HEK293T (cell line): Measurements from ENCODE around the gene CDC25C.
A peak's percentile ranks its signal among the peaks of the same experiment; 100 is the strongest.

Experiments
- ARNT ChIP-seq: fragments of 450-650 bp; IDR thresholded peaks from 2 replicates; pipeline ENCODE4 v1.6.1; 2017; ENCODE audit warnings: mild to moderate bottlenecking
- BHLHE40 ChIP-seq: fragments of 450-650 bp; IDR thresholded peaks from 2 replicates; pipeline ENCODE4 v1.6.1; 2016; ENCODE audit warnings: mild to moderate bottlenecking, moderate library complexity, borderline replicate concordance
- ELF4 ChIP-seq: fragments of 450-650 bp; IDR thresholded peaks from 2 replicates; pipeline ENCODE4 v1.6.1; 2017; ENCODE audit warnings: antibody characterized with exemption
- FOXK2 ChIP-seq: fragments of 450-650 bp; IDR thresholded peaks from 2 replicates; pipeline ENCODE4 v1.6.1; 2016; ENCODE audit warnings: mild to moderate bottlenecking
- FOXM1 ChIP-seq: fragments of 450-650 bp; IDR thresholded peaks from 2 replicates; pipeline ENCODE4 v1.6.1; 2017; ENCODE audit warnings: mild to moderate bottlenecking, borderline replicate concordance
- HDGF ChIP-seq: fragments of 450-650 bp; IDR thresholded peaks from 2 replicates; pipeline ENCODE4 v1.6.1; 2017; ENCODE audit warnings: antibody characterized with exemption, borderline replicate concordance
- L3MBTL2 ChIP-seq: fragments of 450-650 bp; conservative IDR thresholded peaks from 2 replicates; pipeline ENCODE4 v1.6.1; 2016; ENCODE audit warnings: mild to moderate bottlenecking
- LEF1 ChIP-seq: fragments of 450-650 bp; IDR thresholded peaks from 2 replicates; pipeline ENCODE4 v1.6.1; 2017; ENCODE audit warnings: mild to moderate bottlenecking, borderline replicate concordance
- SP1 ChIP-seq: fragments of 450-650 bp; IDR thresholded peaks from 2 replicates; pipeline ENCODE4 v1.6.1; 2017
- SUZ12 ChIP-seq: fragments of 450-650 bp; IDR thresholded peaks from 2 replicates; pipeline ENCODE4 v1.6.1; 2016; ENCODE audit warnings: mild to moderate bottlenecking
- TARDBP ChIP-seq: fragments of 450-650 bp; IDR thresholded peaks from 2 replicates; pipeline ENCODE4 v1.6.1; 2016
- ZNF384 ChIP-seq: fragments of 450-650 bp; IDR thresholded peaks from 2 replicates; pipeline ENCODE4 v1.6.1; 2016
- TF ChIP-seq, protein P1 (sequence below): fragments of 450-650 bp; IDR thresholded peaks from 2 replicates; pipeline ENCODE4 v1.6.1; 2016

DNA sequence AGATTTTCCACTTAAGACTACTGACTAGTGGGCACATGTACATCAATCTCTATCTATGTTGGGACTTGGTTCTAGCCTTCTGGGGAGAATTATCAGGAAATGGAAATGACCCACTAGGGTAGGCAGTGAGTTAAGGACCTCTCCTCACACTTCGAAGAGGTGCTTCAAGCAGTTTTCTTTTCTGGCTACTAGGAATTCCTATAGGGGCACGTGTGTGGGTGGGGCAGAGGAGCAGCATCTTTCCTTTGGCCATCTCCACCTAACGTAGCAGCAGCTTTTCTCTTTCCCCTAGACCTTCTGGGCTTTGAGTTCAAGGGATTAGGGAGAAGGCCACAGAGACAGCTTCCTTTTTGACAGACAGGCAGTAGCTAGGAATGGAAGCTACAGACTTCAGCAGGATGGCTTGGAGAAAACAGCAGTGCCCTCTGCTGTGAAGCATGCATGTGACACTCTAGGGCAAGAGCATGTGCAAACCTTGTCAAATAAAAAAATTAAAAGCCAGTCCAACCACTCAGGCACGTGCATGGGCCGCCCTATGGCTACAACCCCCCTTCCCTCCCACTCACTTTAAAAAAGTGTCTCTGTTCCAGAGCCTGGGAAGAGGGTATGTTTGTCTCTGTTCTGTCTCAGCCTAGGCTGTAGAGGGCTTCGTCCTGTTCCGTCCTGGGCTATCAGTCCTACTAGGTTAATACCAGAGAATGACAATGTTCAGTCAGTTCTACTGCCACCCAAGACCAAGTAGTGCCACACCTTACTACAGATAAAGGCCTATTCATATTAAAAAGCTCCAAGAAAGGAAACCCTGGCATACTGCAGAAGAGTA lies 48.5 kb downstream of the CDC25C start:
- no peak for TF ChIP-seq ARNT
- TF ChIP-seq FOXK2: no peak
- TF ChIP-seq BHLHE40: no peak
- TF ChIP-seq SP1: no peak
- TF ChIP-seq, protein P1, sequence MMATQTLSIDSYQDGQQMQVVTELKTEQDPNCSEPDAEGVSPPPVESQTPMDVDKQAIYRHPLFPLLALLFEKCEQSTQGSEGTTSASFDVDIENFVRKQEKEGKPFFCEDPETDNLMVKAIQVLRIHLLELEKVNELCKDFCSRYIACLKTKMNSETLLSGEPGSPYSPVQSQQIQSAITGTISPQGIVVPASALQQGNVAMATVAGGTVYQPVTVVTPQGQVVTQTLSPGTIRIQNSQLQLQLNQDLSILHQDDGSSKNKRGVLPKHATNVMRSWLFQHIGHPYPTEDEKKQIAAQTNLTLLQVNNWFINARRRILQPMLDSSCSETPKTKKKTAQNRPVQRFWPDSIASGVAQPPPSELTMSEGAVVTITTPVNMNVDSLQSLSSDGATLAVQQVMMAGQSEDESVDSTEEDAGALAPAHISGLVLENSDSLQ: peak; percentile 94
- TF ChIP-seq LEF1: no peak
- TF ChIP-seq TARDBP: no peak
- TF ChIP-seq HDGF: no peak
- peak; percentile 60 for TF ChIP-seq ZNF384
- TF ChIP-seq ELF4: no peak
- no peak for TF ChIP-seq L3MBTL2
- TF ChIP-seq SUZ12: no peak
- no peak for TF ChIP-seq FOXM1
